GM18909 (cell line): ENCODE measurements around the gene ABCA13.

ENCODE experiments used
- ATAC-seq: cut with Tn5 transposase; IDR thresholded peaks from one replicate; pipeline ENCODE4 v1.9.1; 2021; ENCODE audit warnings: mild to moderate bottlenecking; ENCODE audit not compliant: unreplicated experiment, poor library complexity

The ABCA13 gene

DNA sequence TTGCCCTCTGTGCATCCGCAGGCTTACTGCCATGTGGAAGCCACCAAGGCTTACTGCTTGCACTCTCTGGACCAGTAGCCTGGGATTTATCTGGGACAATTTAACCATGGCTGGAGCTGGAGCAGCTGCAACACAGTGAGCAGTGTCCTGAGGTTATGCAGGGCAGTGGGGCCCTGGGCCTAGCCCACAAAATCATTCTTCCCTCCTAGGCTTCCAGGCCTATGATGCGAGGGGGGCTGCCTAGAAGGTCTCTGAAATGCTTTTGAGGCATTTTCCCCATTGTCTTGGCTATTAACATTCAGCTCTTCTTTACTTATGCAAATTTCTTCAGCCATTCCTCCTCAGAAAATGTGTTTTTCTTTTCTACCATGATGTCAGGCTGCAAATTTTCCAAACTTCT is 439.4 kb downstream of the ABCA13 start:
- ATAC-seq, result no peak

DNA sequence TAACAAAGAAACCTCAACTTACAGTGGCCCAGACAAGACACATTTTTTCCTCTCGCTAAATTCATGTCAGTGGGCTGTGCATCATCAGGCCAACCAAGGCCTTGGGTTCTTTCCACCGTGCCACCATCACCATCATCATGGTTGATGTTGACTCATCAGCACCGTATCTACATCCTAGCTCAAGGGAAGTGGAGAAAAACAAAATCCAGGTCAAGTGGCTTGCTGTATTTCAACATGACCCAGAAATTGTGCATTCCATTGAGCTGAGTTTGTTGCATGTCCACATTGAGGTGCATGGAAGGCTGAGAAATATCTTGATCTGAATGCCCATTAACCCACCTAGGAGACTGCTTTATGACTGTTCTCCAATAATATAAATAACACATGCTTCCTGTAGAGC is 440.7 kb downstream of the ABCA13 start:
- no peak for ATAC-seq

DNA sequence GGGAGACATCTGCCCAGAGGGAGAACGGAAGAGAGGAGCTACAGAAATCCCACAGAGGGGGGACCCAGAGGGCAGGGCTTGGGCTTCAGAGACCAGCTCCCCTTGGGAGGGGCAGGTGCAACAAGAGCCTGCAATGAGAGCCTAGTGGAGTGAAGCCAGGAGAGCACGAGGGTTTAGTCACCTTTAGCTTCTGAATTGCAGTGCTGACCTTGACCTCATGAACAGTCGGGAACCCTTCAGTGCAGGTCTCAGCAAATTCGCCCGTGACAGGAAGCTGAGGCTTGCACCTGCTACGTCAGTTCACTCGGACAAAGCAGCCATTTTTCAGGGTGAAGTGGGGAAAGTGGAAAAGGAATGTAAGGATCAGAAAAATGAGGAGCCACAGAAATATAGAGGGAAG is 446.2 kb downstream of the ABCA13 start:
- no peak for ATAC-seq

- no peak for ATAC-seq
These were observed 446.7 kb downstream of the ABCA13 start for GRCh38 chr7:48617993-48618392.

GRCh38 chr7:48621076-48621475 is 449.8 kb downstream of the ABCA13 start:
- no peak for ATAC-seq

- no peak for ATAC-seq
These were observed 455.9 kb downstream of the ABCA13 start for GRCh38 chr7:48627164-48627563.

DNA sequence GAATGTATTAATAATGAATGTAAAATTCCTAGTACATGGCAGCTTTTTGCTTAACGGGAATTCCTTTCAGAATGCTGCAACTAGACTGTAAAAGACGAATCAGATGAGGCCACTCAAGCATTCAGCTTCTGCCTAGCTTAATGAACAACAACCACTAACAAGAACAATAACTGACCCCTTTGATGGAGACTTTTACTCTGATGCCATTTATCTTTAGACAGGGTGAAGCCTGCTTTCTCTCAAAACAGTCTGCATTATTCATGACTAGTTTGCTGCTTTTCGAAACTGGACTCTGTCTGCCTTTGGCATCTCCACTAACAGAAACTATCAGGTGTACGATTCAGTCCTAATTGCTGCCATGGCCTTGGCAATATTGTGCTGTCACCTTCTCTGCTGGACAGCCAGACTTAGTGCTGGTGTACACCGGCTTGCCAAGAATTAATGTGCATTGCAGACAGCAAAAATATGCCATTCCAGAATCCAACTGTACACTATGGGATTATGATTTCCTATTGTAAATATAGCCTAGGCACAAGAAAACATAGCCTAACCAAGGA is 457.6 kb downstream of the ABCA13 start:
- ATAC-seq, result no peak

DNA sequence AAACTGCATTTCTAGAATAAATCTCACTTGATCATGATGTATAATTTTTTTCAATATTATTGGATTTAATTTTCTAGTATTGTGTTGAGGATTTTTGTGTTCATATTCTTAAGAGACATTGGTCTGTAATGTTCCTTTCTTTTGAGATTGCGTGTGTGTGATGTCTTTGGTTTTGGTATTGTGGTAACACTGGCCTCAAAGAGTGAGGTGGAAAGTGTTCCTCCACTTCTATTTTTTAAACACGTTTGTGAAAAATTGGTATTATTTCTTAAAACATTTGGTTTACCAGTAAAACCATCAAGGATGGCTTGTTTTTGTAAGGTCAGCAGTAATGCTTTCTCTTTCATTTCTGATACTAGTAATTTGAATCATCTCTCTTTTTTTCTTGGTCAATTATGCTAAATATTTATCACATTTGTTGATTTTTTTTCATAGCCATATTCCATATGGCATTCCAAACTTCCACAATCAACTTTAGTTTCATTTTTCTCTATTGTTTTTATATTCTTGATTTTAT is 462.9 kb downstream of the ABCA13 start:
- ATAC-seq, result no peak

DNA sequence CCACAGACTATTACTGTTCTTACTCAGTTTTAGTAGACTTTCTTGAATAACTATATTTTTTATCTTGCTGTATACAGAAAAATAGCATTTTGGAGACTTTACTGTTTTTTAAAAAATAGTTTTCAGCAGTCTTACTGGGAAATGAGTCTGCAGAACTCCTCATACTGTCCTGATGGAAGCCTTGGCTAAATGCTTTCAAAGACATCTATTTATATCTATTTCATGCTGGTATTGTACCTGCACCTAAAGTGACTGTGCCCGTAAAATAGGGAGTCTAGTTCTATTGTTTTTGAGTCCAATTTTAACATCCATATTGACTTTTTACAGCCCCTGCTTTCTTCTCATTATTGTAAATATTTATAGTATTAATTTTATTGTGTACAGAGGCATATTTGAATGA is 464.5 kb downstream of the ABCA13 start:
- ATAC-seq, result no peak

DNA sequence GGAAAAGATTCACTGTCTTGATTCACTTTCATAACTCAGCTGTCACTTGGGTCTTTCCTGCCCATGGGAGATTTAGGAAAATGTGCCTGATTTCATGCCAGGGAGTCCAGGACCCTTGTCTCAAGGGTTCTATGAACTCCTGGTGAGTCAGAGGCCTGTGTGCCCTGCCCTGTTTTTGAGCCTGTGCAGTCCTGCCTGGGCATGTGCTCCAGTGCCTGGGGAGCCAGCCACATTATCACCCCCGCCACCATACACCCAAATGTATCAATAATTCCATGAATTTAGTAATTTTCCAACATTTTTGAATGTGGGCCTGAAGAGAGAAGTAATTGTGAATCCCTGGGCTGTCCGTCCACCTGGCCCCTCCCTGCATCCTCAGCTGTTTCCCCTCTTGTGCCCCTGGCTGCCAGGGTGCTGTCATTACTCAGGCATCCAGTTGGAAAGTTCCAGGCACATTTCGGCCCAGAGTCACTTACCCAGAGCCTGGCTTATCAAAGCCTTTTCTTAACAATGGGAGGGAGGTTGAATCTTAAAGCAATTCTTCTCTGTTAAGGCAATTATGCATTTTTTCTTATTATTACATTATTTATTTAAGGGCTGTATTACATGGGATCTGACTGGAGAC is 465.2 kb downstream of the ABCA13 start:
- ATAC-seq, result no peak

DNA sequence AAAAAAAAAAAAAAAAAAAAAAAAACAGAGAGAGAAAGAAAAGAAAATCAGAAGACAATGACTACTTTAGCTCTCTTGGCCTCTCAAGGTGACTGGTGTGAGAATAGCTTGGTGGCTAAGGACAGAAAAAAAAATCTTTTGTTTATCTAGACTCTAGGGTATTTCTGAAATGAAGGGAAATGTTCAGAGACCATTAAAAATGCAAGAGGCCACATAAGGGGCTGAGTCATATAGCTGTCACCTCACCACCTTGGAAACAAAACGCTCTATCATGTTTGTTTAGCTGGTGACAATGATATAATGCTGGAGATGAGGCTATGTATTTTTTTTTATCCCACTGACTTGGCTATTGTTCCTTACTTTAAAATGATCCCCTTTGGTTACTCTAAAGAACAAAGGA is 466.1 kb downstream of the ABCA13 start:
- no peak for ATAC-seq

DNA sequence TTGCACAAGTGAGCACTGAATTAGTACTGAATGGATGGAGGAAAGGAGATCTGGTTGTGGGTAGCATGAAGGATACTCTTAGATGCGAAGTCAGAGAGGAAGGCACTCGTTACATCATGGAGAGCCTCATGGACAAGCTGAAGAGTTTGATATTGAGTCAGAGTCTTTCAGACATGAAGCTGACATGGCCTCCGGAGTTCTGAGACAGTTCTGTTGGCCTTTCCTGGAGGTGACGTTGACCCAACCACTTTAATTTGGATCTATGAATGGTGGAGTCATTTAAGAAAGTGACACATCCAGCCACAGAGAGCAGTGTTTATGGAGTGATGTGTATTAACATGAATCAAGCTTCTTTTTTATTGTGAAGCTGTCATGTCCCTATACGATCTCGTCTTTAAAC is 466.8 kb downstream of the ABCA13 start:
- no peak for ATAC-seq

DNA sequence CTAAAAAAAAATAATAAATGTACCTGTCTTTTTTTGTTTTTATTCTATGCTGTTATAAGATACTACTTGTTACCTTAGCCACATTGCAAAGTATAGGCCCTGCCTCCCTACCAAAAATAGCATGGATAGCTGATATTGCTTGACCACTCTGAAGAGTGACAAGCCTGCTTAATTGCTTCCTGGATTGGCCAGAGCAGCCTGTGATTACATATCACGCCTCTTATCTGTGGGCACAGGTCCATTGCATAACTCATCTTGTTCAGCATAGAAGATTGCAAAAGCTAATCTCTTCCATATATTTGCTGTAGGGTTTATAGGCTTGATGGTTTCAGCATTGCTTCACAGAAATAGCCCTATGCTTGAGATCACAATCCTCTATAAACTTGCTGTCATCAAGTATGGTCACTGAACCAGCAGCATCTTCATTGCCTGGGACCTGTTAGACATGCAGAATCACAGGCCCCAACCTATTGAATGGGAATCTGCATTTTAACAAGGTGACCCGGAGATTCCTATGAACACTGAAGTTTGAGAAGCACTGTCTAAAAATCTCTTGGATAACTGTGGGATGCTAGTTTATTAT is 472.3 kb downstream of the ABCA13 start:
- ATAC-seq, result no peak

DNA sequence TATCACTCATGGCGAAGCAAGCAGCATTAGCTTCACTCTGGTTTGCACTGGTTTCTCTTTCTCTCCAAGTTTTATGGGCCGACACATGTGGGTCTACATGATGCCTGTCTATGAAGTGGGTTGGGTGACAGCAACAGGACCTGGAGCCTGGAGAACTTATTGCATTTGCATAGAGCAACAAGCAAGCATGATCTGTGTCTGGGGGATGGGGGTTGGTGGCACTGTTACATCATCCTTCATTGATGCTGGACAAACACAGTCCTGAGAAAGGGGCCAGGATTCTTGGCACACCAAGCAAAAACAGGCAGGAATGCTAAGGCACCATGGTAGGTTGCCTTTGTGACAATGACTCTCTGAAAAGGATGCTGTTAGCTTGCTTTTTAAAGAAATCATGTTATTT is 486.9 kb downstream of the ABCA13 start:
- ATAC-seq, result no peak

GRCh38 chr7:48660306-48660870 is 489.1 kb downstream of the ABCA13 start:
- no peak for ATAC-seq

- ATAC-seq, result no peak
These were observed 493.0 kb downstream of the ABCA13 start for GRCh38 chr7:48664241-48664640.

DNA sequence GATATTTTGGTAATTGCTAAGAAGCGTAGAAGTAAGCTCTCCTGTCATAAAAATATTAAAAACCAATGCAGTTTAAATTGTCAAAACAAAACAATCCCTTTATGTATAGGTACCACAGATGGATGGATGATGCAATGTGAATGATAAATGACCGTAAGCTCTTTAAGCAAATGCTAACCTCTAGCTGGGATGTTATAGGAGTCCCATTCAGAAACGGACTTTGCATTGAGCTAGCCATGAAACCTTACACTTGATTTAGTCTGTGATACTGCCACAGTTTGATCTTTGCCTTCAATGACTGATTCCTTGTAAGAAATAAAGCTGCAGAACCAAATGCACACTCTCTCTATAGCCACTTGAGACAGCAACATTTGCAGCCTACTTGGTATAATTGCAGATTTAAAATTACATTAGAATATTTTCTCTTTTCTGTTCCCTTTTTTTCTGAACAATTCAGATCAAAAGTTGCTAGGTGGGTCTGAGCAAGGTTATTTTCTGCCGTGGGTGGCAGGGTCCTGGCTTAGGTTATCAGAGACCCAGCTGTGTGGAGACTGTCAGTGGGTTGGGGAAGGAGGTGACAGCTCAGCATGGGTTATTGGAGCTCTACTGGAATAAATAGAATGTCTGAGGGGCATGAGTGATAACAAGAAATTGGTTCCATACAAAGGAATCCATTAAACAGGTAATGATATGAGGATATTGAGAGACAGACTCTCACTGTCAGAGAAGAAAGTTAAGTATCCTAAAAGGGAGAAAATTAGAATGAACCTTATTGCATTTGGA is 494.3 kb downstream of the ABCA13 start:
- no peak for ATAC-seq

- ATAC-seq, result no peak
These were observed 496.1 kb downstream of the ABCA13 start for GRCh38 chr7:48667407-48667806.

DNA sequence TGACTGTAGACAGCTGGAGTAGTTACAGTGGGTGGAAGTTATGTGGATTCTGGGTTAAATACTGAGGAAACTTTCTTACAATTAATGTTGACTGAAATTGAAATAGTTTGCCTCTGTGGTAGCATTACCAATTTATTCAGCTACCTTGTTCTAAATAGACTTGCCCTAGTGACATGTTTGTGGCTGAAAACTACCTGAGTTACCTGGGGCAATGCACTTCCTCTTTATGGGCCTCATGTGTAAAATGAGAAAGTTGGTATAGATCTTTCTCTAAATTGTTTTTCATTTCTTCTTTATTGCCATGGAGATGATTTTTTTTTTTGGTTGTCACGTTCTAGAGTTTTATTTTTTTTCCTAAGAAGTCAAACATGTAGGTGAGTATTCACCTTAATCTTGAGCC is 500.4 kb downstream of the ABCA13 start:
- no peak for ATAC-seq

- ATAC-seq, result no peak
These were observed 509.7 kb downstream of the ABCA13 start for GRCh38 chr7:48681006-48681405.

GRCh38 chr7:48691788-48692187 is 520.5 kb downstream of the ABCA13 start:
- no peak for ATAC-seq
